CD14-positive monocyte (primary cell): ENCODE data around the gene CLTRN. TPM values are rescaled to one million over a fixed set of nuclear protein-coding genes. Genes with fewer than 3 reads are reported as not detected.

Experiments used
- DNase-seq, 3 donors: peaks; one replicate each; pipeline ENCODE4 v3.0.0-alpha.2; 2011 to 2022
- H2AFZ ChIP-seq: 2 replicates; pipeline ENCODE4 v1.6.0; 2012; ENCODE audit warnings: mild to moderate bottlenecking, low read depth, low read length, inconsistent platforms; ENCODE audit not compliant: insufficient read depth, poor library complexity, severe bottlenecking
- H3K27ac ChIP-seq, 2 donors: 1 replicate in 1 of 2; 2 replicates in 1 of 2; pipeline ENCODE4 v1.5.1; 2012 to 2013; ENCODE audit warnings: low read length in 2 of 2, control low read depth in 1 of 2, inconsistent platforms in 1 of 2, low read depth in 1 of 2, mild to moderate bottlenecking in 1 of 2
- H3K27me3 ChIP-seq, 2 donors: one replicate each; pipeline versions ENCODE4 v1.6.0 to v1.6.1; 2011 to 2013; ENCODE audit warnings: low read length in 2 of 2; ENCODE audit not compliant: control insufficient read depth in 2 of 2, insufficient read depth in 2 of 2
- H3K36me3 ChIP-seq, 2 donors: replicated peaks in 1 of 2; 1 replicate in 1 of 2; 2 replicates in 1 of 2; pipeline versions ENCODE4 v1.5.1 to v1.6.1; 2012 to 2013; ENCODE audit warnings: low read length in 2 of 2, control low read depth in 1 of 2, inconsistent platforms in 1 of 2, mild to moderate bottlenecking in 1 of 2; ENCODE audit not compliant: insufficient read depth in 2 of 2, control insufficient read depth in 1 of 2
- H3K4me1 ChIP-seq, 2 donors: 1 replicate in 1 of 2; 2 replicates in 1 of 2; pipeline versions ENCODE4 v1.5.1 to v1.6.1; 2012 to 2013; ENCODE audit warnings: low read length in 2 of 2, control low read depth in 1 of 2, inconsistent platforms in 1 of 2, mild to moderate bottlenecking in 1 of 2, moderate library complexity in 1 of 2; ENCODE audit not compliant: insufficient read depth in 2 of 2, control insufficient read depth in 1 of 2
- H3K4me2 ChIP-seq: replicated peaks from 2 replicates; pipeline ENCODE3; 2012; ENCODE audit warnings: low read length, moderate library complexity, mild to moderate bottlenecking; ENCODE audit not compliant: poor library complexity, severe bottlenecking; ENCODE audit errors: extremely low read depth
- H3K4me3 ChIP-seq, 3 experiments: fragments of 200-600 bp in 1 of 3; sonication (generic) in 1 of 3; replicated peaks in 1 of 3; 1 replicate in 2 of 3; 2 replicates in 1 of 3; pipeline ENCODE4 v1.5.1; 2011 to 2013; ENCODE audit warnings: low read length in 3 of 3, mild to moderate bottlenecking in 3 of 3, control low read depth in 2 of 3, low read depth in 2 of 3, inconsistent platforms in 1 of 3, moderate library complexity in 1 of 3
- H3K79me2 ChIP-seq: 2 replicates; pipeline ENCODE4 v1.6.0; 2012; ENCODE audit warnings: mild to moderate bottlenecking, control low read depth, inconsistent platforms, low read length, moderate library complexity; ENCODE audit not compliant: insufficient read depth
- H3K9ac ChIP-seq: 2 replicates; pipeline ENCODE4 v1.6.0; 2017; ENCODE audit warnings: low read length, mild to moderate bottlenecking; ENCODE audit not compliant: insufficient read depth, poor library complexity, severe bottlenecking
- H3K9me3 ChIP-seq, 2 donors: replicated peaks in 1 of 2; 1 replicate in 1 of 2; 2 replicates in 1 of 2; pipeline versions ENCODE4 v1.5.1 to v1.6.1; 2012 to 2013; ENCODE audit warnings: low read length in 2 of 2, control low read depth in 1 of 2; ENCODE audit not compliant: control insufficient read depth in 1 of 2, insufficient read depth in 1 of 2
- H4K20me1 ChIP-seq: 2 replicates; pipeline ENCODE4 v1.6.0; 2012; ENCODE audit warnings: mild to moderate bottlenecking, low read length, control low read depth, moderate library complexity; ENCODE audit not compliant: insufficient read depth
- H3K27ac Mint-ChIP-seq, 7 donors: one replicate each; pipeline ENCODE4 v1.8.0; 2020; ENCODE audit warnings: mild to moderate bottlenecking in 7 of 7, mixed read lengths in 7 of 7, moderate library complexity in 6 of 7, inconsistent platforms in 2 of 7
- H3K27me3 Mint-ChIP-seq, 3 donors: one replicate each; pipeline ENCODE4 v1.8.0; 2021 to 2022; ENCODE audit warnings: low read depth in 3 of 3, mild to moderate bottlenecking in 3 of 3, mixed read lengths in 3 of 3, moderate library complexity in 3 of 3, inconsistent platforms in 1 of 3
- H3K36me3 Mint-ChIP-seq, 2 donors: one replicate each; pipeline ENCODE4 v1.8.0; 2020; ENCODE audit warnings: mixed read lengths in 2 of 2, inconsistent platforms in 1 of 2, mild to moderate bottlenecking in 1 of 2
- H3K4me1 Mint-ChIP-seq: one replicate; pipeline ENCODE4 v1.8.0; 2020; ENCODE audit warnings: mild to moderate bottlenecking, mixed read lengths
- H3K4me3 Mint-ChIP-seq, 2 donors: one replicate each; pipeline ENCODE4 v1.8.0; 2020; ENCODE audit warnings: mild to moderate bottlenecking in 2 of 2, mixed read lengths in 2 of 2, moderate library complexity in 1 of 2
- H3K9me3 Mint-ChIP-seq, 7 donors: one replicate each; pipeline ENCODE4 v1.8.0; 2020 to 2022; ENCODE audit warnings: mixed read lengths in 7 of 7, mild to moderate bottlenecking in 6 of 7, moderate library complexity in 6 of 7, inconsistent platforms in 2 of 7
- WGBS: methylation state at CpG from one replicate; pipeline ENCODE4 v1.1.5; 2013; ENCODE audit warnings: missing lambda C conversion rate; ENCODE audit not compliant: insufficient coverage; 5-methylcytosine and 5-hydroxymethylcytosine counted together
- intact Hi-C, 2 donors: fragments of 100-400 bp; cut with micrococcal nuclease; formaldehyde crosslinking; loops; one replicate each; pipeline versions ENCODE4 v1.15.0 to v1.15.1; 2023
- polyA plus RNA-seq, 3 donors: library from polyadenylated mRNA; depleted of rRNA in 1 of 3; unstranded in 2 of 3; stranded (reverse) in 1 of 3; fragments of 300-500 nt in 2 of 3; fragments of >200 nt in 1 of 3; fragmentation: Illumina TruSeq in 2 of 3; gene quantifications; 1 replicate in 2 of 3; 2 replicates in 1 of 3; pipeline ENCODE4 v1.2.3, GENCODE V29; 2012 to 2021
- TF ChIP-seq, protein P1 (sequence below): fragments of 200-600 bp; IDR thresholded peaks from one replicate; pipeline ENCODE4 v1.8.0; 2022; ENCODE audit warnings: antibody characterized with exemption, mild to moderate bottlenecking

CLTRN gene
- polyA plus RNA-seq, 3 donors: not detected

DNA sequence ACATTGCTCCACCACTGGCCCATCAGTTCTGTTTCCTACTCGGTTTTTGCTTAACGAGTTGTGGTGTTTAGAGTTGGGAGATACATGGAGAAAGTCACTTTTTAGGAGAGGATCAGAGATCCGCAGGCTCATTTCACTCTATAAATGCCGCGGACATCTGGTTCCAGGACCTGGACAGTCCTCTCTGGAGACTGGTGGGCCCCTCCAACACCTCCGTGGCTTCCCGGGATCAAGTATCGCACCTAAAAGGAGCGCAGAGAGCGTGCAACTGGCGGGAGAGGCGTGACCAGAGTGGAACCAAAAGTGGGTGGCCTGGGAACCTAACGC is 9.9 kb upstream of the CLTRN start:
- peak overlapping the region; percentile 89 for H3K4me2 ChIP-seq
- DNase-seq: peak in 1 of 3 donors; percentile 15
- H3K4me1 Mint-ChIP-seq: peaks cover 24% of the 10 kb centered on the region
- peaks cover 2 to 16% of the 10 kb centered on the region in 2 donors for H3K36me3 Mint-ChIP-seq
- peak overlapping the region; percentile 76 for H2AFZ ChIP-seq
- H3K9me3 Mint-ChIP-seq: peaks cover 0 to 11% (median 2%) of the 10 kb centered on the region in 7 donors
- WGBS: 0% methylated on average over 7 of the region's 13 CpGs
- peaks cover 0 to 4% of the 10 kb centered on the region in 2 donors for H3K36me3 ChIP-seq
- H3K9ac ChIP-seq: peak overlapping the region; percentile 90
- peaks cover 43 to 54% of the 10 kb centered on the region in 2 donors for H3K4me1 ChIP-seq
- intact Hi-C loops: loop anchor here (10.0 kb wide), 3 partner anchors 180 to 1040 kb away; partner anchors contain the start of genes PIGA (in 2 of the 2), AP1S2 (in 1 of the 2), CTPS2 (in 1 of the 2) and SYAP1 (in 1 of the 2)
- no peak overlapping the region for H3K27ac Mint-ChIP-seq
- H3K27me3 Mint-ChIP-seq: peaks cover 0 to 23% (median 5%) of the 10 kb centered on the region in 3 donors
- peaks cover 7% of the 10 kb centered on the region in 2 donors for H3K9me3 ChIP-seq
- no peak overlapping the region for H3K4me3 Mint-ChIP-seq
- peak overlapping the region; percentile 50 to 91 (median 87) for H3K4me3 ChIP-seq
- H4K20me1 ChIP-seq: peaks cover 45% of the 10 kb centered on the region
- H3K79me2 ChIP-seq: peaks cover 40% of the 10 kb centered on the region
- TF ChIP-seq, protein P1, sequence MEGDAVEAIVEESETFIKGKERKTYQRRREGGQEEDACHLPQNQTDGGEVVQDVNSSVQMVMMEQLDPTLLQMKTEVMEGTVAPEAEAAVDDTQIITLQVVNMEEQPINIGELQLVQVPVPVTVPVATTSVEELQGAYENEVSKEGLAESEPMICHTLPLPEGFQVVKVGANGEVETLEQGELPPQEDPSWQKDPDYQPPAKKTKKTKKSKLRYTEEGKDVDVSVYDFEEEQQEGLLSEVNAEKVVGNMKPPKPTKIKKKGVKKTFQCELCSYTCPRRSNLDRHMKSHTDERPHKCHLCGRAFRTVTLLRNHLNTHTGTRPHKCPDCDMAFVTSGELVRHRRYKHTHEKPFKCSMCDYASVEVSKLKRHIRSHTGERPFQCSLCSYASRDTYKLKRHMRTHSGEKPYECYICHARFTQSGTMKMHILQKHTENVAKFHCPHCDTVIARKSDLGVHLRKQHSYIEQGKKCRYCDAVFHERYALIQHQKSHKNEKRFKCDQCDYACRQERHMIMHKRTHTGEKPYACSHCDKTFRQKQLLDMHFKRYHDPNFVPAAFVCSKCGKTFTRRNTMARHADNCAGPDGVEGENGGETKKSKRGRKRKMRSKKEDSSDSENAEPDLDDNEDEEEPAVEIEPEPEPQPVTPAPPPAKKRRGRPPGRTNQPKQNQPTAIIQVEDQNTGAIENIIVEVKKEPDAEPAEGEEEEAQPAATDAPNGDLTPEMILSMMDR: no peak
- H3K27ac ChIP-seq: peak overlapping the region; percentile 98
- H3K27me3 ChIP-seq: peaks cover 0 to 18% of the 10 kb centered on the region in 2 donors

DNA sequence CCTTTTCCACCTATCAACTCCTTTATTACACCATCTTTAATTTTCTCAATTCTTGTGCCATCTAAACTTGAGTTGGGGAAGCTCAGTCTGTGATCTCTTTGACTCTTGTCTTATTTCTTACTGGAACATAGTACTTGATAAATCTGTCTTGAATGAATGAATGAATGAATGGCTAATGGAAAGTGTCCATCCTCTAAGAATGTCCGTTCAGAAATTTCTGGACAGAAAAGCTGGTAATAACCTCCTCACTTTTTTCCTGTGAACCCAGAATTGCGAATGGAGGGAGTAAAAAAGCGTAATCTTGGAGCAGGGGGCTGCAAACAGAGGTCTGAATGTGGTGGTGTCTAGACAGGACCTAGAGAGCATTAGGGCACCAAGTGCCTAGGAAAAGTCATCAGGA is 9.4 kb upstream of the CLTRN start:
- peaks cover 35% of the 10 kb centered on the region for H3K79me2 ChIP-seq
- H3K9me3 Mint-ChIP-seq: peaks cover 0 to 11% (median 2%) of the 10 kb centered on the region in 7 donors
- H3K4me1 Mint-ChIP-seq: peaks cover 19% of the 10 kb centered on the region
- H3K27ac Mint-ChIP-seq: no peak overlapping the region
- peak overlapping the region; percentile 98 for H3K27ac ChIP-seq
- H3K36me3 Mint-ChIP-seq: peaks cover 2 to 11% of the 10 kb centered on the region in 2 donors
- peak overlapping the region; percentile 50 to 91 (median 87) for H3K4me3 ChIP-seq
- peaks cover 40% of the 10 kb centered on the region for H4K20me1 ChIP-seq
- peak overlapping the region; percentile 89 for H3K4me2 ChIP-seq
- intact Hi-C loops: loop anchor here (10.0 kb wide), 3 partner anchors 181 to 1041 kb away; partner anchors contain the start of genes PIGA (in 2 of the 2), AP1S2 (in 1 of the 2), CTPS2 (in 1 of the 2) and SYAP1 (in 1 of the 2)
- peaks cover 7 to 11% of the 10 kb centered on the region in 2 donors for H3K9me3 ChIP-seq
- no CpG with 5 or more reads among the region's 3 CpGs for WGBS
- no peak for DNase-seq
- H2AFZ ChIP-seq: peak overlapping the region; percentile 76
- H3K36me3 ChIP-seq: peaks cover 0 to 1% of the 10 kb centered on the region in 2 donors
- peaks cover 0 to 23% of the 10 kb centered on the region in 2 donors for H3K27me3 ChIP-seq
- H3K9ac ChIP-seq: peak overlapping the region; percentile 90
- TF ChIP-seq, protein P1: no peak
- H3K4me1 ChIP-seq: peaks cover 37 to 49% of the 10 kb centered on the region in 2 donors
- peaks cover 0 to 26% (median 5%) of the 10 kb centered on the region in 3 donors for H3K27me3 Mint-ChIP-seq
- H3K4me3 Mint-ChIP-seq: no peak overlapping the region
